HG03095 (cell line): ENCODE data around the gene SPATS2L.

ENCODE experiments used
- ATAC-seq: cut with Tn5 transposase; IDR thresholded peaks from one replicate; pipeline ENCODE4 v1.9.1; 2021; ENCODE audit warnings: moderate library complexity; ENCODE audit not compliant: unreplicated experiment

SPATS2L gene

DNA sequence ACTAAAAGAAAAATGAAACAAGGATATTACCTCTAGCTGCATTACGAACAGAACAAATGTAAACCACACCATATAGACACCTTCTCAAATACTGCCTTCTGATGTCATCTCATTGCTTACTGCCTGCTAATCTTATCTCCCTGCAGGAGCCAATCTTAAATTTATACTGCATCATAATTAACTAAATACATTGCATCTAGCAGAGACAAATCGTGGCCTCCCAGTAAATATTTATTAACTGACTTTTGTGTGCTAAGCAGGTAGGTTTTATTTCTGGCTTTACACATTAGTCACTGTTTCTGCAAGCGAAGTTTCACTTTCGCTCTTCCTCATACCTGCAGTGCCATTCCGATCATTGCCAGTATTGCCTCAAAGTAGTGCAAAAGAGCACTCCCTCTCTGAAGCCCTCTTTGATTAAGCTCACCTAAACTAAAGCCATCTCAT, 67.5 kb downstream of the SPATS2L start:
- peak; percentile 88 for ATAC-seq

DNA sequence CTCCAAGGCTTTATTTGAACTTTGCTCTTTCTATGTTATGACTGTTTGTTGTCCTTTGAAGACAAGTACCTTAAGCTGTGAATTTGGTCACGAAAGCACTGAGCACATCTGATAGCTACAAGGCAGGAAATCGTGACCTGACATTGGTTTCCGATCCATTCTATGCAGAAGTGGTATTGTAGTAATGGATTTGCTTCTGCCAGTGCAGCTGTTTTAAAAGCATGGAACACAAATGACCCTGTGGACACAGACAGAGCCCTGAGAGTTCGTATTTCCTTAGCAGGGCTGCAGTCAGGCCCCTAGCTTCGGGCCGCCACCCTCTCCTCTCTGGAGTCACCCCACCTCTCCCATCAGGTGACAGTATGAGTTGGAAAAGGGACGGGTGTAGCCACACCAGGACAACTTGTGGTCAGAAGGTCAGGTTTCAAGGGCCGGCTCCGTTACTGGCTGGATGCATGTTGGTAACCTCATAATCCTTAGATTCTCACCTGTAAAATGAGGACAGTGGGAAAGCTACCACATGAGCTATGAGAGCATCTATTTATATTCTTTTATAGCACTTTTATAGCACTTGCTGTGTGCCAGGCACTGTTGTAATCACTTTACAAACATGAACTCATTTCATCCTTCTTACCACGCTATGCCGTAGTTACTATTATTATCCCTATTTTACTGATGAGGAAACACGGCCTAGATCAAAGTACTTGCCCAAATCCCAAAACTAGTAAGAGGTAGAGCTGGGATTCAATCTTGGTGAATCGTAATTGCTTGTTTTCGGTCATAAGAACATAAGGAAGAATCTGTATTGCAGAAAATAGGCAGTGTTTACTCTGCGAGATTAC, 70.2 kb downstream of the SPATS2L start:
- no peak for ATAC-seq

DNA sequence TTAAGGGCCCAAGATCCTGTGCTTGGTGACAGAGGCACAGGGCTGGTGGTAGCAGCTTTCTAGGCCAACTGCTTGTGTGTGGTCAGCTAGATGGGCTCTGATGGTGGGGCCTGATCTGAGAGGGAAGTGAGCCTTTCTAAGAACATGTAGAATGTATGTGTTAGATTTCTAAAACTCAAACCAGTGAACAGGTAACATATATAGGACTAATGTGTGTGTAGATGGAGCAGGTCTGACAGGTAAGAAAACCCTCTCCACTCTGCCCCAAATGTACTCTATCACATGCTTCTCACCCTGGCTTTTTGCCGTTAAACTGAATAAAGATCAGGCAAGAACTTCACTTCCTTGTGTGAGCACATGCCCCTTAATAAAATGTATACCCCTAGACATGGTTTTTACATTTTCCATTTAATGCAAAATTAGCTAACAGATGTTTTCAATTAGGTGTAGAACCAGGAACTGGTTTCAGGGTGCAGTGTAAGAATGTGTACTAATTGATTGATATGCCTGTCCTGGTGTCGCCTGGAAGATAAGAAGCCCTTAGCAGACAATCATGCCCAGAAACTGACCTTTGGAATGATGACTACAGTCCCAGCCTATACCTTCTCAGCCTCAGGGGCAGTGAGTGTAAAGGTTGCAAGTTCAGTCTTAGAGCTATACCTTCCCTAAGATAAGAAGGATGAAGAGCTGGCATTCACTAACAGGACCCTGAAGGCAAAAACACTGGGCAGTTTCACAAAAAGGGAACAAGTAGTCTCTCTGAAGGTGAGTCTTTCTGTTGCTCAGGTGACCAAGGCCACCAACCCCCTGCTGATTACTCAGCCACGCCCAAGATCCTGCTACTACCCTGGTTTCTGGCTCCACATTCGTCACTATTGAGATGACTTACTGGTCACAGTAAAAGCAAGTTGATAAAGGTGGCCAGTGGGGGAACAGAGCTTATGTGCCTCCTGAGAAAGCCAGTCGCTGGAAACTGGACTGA, 71.2 kb downstream of the SPATS2L start:
- no peak for ATAC-seq

DNA sequence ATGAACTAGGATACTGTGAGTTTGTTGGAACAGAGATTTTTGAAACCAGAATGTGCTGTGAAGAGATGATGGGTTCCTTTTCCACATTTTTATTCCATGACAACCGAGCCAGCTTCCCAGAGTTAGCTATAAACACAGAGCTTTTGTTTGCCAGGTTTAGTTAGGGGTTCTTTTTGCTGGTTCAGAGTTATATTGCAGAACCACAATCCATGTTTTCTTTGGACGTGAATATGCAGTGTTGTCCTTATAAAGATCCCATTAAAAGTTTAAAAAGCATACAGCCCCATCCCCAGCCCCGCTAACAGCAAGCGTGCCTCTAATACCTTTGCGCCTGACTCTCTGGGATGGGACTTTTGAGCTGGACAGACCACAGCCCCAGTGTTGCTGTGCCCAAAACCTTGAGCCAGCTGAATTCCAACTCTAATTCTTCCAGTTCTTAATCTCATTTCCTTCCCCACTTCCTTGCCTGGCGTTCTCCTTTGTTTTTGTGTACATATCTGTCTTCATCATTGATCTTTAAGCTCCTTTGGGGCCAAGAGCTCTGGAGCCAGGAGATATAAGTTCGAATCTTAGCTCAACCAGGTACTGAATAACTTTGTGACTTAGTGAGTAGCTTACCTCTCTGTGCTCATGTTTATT, 72.3 kb downstream of the SPATS2L start:
- no peak for ATAC-seq

DNA sequence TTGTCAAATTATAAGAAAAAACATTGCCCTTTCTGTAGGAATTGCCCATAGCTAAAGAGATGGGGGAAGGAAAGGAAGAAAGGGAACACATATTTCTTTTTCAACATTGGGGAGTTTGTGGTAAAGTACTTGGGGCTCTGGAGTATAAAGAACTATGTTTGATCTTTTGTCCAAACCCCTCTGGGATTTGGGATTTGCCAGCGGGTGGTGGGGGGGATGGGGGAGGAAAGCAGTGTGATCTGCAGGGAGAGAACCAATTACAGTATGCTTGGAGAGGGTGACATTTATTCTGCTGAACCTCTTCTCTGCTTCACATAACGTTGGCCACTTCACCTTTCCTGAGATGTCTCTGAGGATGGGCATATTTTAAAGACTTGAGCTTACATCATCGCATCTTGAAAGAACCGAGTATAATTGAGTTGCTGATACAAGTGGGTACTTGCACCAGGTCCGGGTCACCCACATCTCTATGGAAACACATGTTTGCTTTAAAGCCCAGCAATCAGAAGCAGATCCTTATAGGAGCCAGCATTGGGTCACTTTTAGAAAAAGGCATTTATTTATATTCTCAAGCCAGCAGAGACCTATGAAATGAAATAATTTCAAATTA, 73.1 kb downstream of the SPATS2L start:
- ATAC-seq: no peak

DNA sequence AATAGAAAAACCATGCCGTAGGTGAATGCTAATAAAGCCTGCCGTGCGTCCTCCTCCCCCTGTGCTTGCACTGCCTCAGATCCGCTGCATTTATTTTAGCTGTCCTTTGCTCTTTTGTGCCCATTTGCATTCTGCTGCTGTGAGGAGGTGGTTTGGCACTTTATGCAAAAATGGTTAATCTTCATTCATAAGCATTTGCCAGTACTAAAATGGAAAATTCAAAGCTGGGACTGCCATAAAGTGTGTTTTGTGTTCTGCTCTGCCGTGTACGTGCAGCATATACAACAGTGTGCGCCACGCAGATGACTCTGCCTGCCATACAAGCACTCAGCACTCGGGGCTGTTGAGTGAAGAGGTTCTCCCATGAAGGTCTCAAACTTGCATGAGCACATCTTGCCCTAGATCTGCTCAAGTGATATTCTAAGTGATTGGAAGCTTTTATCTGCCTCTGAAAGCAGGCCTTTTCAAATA, 73.6 kb downstream of the SPATS2L start:
- no peak for ATAC-seq

DNA sequence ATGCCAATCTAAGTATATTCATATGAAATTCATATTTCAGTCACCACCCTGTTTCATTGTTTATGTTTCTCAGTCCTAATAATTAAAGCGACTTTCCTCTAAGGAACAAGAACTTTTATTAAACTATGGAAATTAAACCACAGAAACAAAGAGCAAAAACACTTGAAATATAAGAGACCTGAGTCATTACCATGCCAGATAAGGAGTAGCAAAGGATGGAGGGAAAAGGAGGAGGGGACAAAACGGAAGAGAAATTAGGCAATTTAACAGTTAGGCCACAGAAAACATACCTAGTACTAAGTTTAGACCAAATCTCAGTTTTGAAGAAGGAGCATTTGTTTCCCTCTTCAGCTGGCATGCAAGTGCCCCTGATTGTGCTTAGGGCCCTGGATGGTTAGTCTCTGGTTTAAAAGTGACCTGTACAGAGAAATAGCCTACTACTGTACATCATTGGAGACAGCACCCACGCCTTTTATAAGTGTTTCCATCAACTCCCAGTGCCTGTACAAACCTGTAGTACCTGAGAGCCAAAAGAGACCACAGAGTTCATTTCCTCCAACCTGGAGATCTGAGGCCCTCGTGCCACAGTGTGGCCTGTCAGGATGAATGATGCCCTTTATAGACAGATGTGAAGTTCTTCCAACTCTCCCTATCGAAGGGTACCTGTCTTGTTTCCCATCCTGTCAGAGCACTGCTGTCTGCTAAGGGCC, 74.5 kb downstream of the SPATS2L start:
- ATAC-seq: no peak

DNA sequence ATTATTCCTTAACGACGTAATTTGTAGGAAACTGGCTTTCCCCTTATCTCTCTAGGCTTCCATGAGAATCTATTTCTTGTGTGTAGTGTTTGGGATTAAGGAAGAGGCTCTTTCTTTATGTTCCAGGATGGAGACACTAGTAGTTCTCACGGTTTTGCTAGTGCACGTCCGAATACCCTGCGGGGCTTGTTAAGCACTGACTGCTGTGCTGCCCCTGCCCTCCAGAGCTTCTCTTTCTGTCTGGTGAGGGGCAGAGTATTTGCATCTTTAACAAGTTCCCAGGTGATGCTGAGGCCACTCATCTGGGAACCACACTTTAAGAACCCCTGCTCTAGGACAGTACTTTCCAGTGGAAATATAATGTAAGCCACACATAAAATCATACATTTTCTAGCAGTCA, 76.4 kb downstream of the SPATS2L start:
- ATAC-seq: no peak

DNA sequence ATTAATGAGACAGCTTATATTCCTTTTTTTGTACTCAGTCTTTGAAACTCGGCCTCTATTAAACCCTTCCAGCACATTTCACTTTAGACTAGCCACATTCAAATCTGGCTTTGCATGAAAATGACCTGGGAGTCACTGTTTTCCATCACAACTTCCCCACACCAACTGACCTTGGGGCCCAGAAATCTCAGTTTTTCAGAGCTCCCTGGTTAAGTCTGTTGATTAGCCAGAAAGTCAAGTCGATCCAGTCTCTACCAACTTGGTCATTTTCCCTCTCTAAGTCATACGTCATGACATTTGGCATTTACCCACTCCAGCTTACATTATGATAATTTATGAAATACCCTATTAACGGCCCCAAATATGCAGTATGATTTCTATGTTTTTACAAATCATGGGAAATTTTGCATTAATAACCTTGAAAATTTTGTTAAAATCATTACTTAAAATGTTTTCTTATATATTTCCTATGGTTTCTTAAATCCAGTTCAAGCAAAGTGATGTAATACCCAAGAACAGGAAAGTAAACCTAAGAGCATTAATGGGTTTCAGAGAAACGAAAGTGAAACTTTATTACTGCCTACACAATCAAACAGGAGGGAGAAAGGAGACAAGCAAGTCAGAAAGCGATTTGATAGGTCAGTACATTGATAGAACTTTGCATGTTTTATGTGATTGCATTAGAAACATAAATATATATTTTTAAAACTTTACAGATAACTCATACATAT, 77.1 kb downstream of the SPATS2L start:
- ATAC-seq: peak; percentile 64

DNA sequence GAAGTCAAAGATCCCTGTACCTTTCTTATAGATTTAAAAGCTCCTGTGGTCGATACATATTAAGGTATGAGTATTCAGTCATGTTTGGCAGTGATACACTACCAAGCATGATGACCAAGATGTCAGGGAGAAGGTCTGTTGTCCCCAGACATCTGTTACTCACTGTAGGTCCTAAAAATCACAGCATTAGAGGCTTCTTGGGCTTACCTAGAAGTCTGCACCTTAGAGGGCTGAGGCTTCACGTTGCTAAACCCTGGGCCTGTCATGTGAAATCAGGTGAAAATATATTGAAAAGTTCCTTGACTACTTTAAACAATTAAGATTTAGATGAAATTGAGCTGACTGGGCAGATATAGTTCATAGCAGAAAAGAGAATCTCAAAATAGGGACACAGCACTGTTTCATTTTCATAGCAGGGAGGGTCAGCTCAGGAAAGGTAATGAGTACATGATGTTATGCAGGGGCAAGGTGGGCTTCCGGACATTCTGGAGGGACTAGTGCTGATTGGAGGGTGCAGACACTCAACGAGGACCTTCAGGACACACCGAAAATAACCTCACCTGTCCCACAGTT, 78.7 kb downstream of the SPATS2L start:
- no peak for ATAC-seq

DNA sequence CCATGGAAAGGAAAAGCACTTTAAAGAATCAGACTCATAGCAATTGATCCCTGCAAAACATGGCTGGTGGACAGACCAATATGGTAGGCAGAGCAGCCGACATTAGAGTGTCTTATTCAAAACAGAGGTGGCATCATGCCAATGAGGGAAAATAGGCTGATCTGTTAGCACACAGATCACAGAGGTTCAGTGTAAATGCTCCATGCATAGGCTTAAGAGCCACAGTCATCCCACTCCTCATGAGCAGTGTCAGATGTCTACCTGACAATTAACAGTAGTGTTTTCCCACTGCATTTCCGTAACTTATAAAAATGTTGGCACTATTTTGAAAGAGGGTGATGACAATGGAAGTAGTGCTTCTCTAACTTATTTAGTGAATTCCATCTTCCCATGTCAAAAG, 86.7 kb downstream of the SPATS2L start:
- ATAC-seq: no peak

DNA sequence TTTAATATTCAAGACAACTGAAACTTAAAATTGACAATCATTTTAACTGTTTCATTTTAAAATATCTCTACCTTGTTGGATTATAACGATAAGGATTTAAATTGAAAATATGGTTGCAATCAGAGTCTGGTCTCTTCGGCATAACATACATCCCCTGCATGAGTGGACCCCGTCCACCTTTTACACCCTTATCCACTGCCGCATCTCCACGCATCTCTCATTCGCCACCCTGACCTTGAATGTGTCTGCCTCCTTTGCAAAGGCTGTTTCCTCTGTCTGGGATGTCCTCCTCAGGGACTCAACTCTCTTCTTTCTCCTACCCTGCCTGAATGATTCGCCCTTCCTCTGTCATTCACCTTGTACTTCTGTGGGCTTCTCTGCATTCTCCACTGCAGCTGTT, 87.6 kb downstream of the SPATS2L start:
- no peak for ATAC-seq

DNA sequence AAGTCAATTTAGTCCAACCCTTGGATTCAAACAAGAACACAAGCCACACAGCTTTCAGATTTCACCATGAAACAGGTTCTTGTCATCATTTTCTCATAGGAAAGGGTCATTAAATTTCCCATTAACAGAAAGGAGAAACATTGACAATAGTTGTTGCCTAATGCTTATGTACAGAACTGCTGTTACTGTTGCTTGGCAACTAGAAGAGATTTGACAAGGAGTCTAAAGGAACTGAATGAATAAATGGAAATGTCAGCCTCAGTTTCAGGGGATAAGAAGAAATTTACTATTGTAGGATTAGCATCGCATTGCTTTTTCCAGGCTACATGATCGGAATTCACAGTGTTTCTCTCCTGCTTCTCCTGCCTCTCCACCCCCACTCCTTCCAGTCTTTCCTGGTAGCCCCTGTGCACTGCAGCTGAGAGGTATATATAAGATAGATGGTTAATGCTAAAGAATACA, 90.3 kb downstream of the SPATS2L start:
- no peak for ATAC-seq

DNA sequence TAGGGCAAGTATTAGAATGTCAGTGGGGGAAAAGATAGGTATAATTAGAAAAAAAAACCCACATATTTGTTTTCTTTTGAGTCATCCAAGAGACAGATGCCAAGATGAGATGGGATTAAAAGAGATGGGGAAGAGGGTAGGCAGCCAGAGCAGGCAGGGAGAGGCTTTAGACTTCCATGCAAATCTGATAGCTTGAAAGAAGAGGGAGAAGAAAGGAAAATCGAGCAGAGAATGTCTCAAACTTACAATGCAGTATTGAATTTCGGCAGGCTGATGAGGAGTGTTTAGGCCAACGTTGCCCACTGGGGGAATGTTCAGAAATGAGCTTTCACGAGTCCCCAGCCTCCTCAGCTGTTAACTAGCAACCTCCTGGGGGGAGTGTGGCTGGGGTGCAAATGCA, 91.3 kb downstream of the SPATS2L start:
- ATAC-seq: no peak

DNA sequence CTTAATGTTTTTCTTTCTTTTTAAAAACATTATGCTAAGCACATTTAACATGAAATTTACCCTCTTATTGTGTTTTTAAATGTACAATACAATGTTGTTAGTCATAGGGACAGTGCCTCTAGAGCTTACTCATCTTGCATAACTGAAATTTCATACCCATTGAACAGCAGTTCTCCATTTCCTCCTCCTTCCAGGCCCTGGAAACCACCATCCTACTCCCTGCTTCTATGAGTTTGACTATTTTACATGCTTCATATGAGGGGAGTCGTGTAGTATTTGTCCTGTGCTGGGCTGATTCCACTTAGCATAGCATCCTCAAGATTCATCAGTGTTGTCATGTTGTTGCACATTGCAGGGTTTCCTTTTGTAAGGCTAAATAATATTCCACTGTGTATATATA, 92.6 kb downstream of the SPATS2L start:
- no peak for ATAC-seq

DNA sequence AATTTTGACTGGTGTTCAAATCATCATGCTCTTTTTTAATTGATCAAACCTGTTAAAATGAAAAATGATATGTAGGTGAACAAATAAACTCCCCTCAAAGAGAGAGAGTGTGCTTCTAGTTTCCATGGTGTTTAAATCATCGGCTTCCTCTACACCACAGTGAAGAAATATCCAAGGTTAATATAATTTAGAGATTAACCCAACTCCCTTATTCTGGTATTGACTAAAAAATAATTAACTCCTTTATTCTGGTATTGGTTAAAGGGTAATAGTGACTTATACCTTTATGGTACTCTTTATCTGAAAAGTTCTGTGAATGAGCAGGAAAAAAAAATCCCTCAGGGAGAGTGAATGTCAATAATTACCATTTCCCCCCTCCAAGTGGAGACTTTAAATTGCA, 93.1 kb downstream of the SPATS2L start:
- no peak for ATAC-seq

DNA sequence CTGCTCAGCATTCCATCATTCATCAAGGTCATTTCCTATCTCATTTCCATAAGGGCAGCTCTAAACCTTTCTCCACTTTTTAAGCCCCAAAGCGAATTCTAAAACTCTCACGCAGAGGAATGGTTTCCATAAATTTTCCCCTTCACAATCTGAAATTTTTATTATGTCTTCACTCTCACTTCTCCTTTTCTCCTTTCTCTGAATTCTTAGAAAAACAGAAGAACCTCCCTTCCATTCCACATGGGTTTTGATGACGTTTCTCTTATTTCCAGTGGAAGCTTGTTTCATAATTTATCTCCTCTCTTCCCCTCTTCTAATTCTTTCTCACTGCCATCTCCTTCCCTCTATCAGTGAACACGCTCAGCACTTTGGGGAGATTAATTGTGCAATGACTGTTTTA, 97.3 kb downstream of the SPATS2L start:
- ATAC-seq: no peak

DNA sequence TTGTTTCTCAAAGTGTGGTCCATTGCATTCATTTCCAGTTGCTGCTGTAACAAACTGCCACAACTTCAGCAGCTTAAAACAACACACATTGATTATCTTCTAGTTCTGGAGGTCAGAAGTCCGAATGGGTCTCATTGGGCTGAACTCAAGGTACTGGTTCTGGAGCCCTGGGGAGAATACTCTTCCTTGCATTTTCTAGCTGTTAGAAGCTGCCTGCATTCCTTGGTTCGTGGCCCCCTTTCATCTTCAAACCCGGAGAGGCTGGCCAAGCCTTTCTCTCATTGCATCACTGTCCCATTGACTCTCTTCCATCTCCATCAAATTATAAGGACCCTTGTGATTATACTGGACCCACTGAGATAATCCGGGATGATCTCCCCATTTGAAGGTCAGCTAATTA, 98.1 kb downstream of the SPATS2L start:
- ATAC-seq: no peak
